GM12891 (cell line): ENCODE measurements around the gene CACNB4.

Experiments
- POLR2A ChIP-seq: IDR thresholded peaks from 2 replicates; pipeline ENCODE4 v1.6.1; 2011; ENCODE audit warnings: low read depth, low read length, control low read depth
- POLR2AphosphoS5 ChIP-seq: IDR thresholded peaks from 2 replicates; pipeline ENCODE4 v1.6.1; 2011; ENCODE audit warnings: low read depth, low read length, control low read depth
- POU2F2 ChIP-seq: IDR thresholded peaks from 2 replicates; pipeline ENCODE4 v1.6.1; 2011; ENCODE audit warnings: low read depth, mild to moderate bottlenecking, control low read depth, low read length, moderate library complexity
- SPI1 ChIP-seq: IDR thresholded peaks from 2 replicates; pipeline ENCODE4 v1.6.1; 2011; ENCODE audit warnings: low read depth, low read length, control low read depth
- TAF1 ChIP-seq: IDR thresholded peaks from 2 replicates; pipeline ENCODE4 v1.6.1; 2011; ENCODE audit warnings: low read depth, low read length, control low read depth

DNA sequence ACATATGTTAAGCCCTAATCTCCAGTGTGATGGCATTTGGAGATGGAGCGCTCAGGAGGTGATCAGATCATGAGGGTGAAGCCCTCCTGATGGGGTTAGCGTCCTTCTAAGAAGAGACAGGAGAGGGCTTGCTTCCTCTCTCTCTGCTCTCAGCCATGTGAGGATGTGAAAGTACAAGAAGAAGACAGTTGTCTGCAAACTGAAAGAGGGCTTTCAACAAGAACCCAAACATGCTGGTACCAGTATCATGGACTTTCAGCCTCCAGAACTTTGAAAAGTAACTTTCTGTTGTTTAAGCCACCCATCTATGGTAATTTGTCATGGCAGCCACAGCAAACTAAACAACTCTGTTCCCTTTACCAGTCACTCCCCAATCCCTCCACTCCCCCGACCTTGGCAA lies 47.4 kb downstream of the CACNB4 start:
- no peak for TF ChIP-seq POLR2A
- peak; percentile 90 for TF ChIP-seq SPI1
- no peak for TF ChIP-seq POU2F2
- no peak for TF ChIP-seq POLR2AphosphoS5
- no peak for TF ChIP-seq TAF1
